HCT116 (cell line): Measurements from ENCODE around the gene PCDHGA9. TPM values are rescaled to one million over a fixed set of nuclear protein-coding genes. Genes with fewer than 3 reads are reported as not detected.

ENCODE experiments used
- ATAC-seq: fragments of 200-7000 bp; cut with Tn5 transposase; 2 replicates; pipeline ENCODE4 v1.9.1; 2020; ENCODE audit warnings: mild to moderate bottlenecking, moderate library complexity
- BruUV-seq: library from RNA; stranded (reverse); fragments of 400-500 nt; replicated peaks from 2 replicates; lab custom pipeline; 2021; lab: Mats Ljungman, UMichigan
- CTCF ChIA-PET: fragments of 300-600 bp; sonication (Branson Sonifier 250); formaldehyde crosslinking; loops from one replicate; lab custom pipeline; 2021; ENCODE audit warnings: antibody characterized with exemption; lab: Charles Lee
- POLR2A ChIA-PET: fragments of 300-600, 350-600 bp; sonication (Branson Sonifier 250); formaldehyde crosslinking; loops from one replicate; lab custom pipeline; 2021; ENCODE audit warnings: antibody characterized with exemption; lab: Charles Lee
- RAD21 ChIA-PET, 2 experiments: fragments of 300-600 bp; sonication (Branson Sonifier 250); formaldehyde crosslinking; loops; one replicate each; lab custom pipeline; 2023; ENCODE audit warnings: low total read pairs in 2 of 2; ENCODE audit not compliant: uncharacterized antibody in 2 of 2, unreplicated experiment in 2 of 2, low non-redundant PET in 1 of 2; lab: Charles Lee
- DNase-seq: peaks from one replicate; pipeline ENCODE4 v3.0.0-alpha.2; 2010; ENCODE audit warnings: low read depth, low spot score
- H2AFZ ChIP-seq: fragments of 200-600 bp; shearing (Covaris generic), sonication (generic); 2 replicates; pipeline ENCODE4 v1.6.1; 2017; ENCODE audit warnings: low read depth, mixed run types, mixed read lengths, antibody characterized with exemption, low read length; ENCODE audit not compliant: poor library complexity, severe bottlenecking
- H3K27ac ChIP-seq: 2 replicates; pipeline ENCODE4 v1.5.1; 2012; ENCODE audit warnings: low read depth, low read length
- H3K27me3 ChIP-seq: fragments of 200-600 bp; sonication (generic); 2 replicates; pipeline ENCODE4 v1.6.1; 2016; ENCODE audit warnings: mixed run types, low read length, mixed read lengths; ENCODE audit not compliant: insufficient read depth
- H3K36me3 ChIP-seq, 2 experiments: fragments of 200-500 bp in 1 of 2; fragments of 200-600 bp in 1 of 2; sonication (Bioruptor generic) in 1 of 2; sonication (generic) in 1 of 2; 2 replicates each; pipeline versions ENCODE4 v1.5.1 to v1.6.1; 2014 to 2016; ENCODE audit warnings: low read length in 2 of 2, inconsistent platforms in 1 of 2, mixed read lengths in 1 of 2, mixed run types in 1 of 2; ENCODE audit not compliant: insufficient read depth in 2 of 2, control insufficient read depth in 1 of 2
- H3K4me1 ChIP-seq, 2 experiments: fragments of 200-600 bp in 1 of 2; sonication (generic) in 1 of 2; 2 replicates each; pipeline versions ENCODE4 v1.5.1 to v1.6.1; 2012 to 2017; ENCODE audit warnings: low read length in 2 of 2, inconsistent platforms in 1 of 2, mild to moderate bottlenecking in 1 of 2, mixed read lengths in 1 of 2, mixed run types in 1 of 2, moderate library complexity in 1 of 2; ENCODE audit not compliant: insufficient read depth in 2 of 2, control insufficient read depth in 1 of 2
- H3K4me2 ChIP-seq: fragments of 200-600 bp; sonication (generic); 2 replicates; pipeline ENCODE4 v1.6.1; 2017; ENCODE audit warnings: mixed run types, low read length, mixed read lengths
- H3K4me3 ChIP-seq, 2 experiments: fragments of 200-600 bp in 1 of 2; sonication (generic) in 1 of 2; replicated peaks in 1 of 2; 2 replicates each; pipeline ENCODE4 v1.5.1; 2011 to 2016; ENCODE audit warnings: low read length in 2 of 2, control low read depth in 1 of 2, low read depth in 1 of 2, mild to moderate bottlenecking in 1 of 2, mixed read lengths in 1 of 2, mixed run types in 1 of 2
- H3K79me2 ChIP-seq: fragments of 200-600 bp; sonication (generic); 2 replicates; pipeline ENCODE4 v1.6.1; 2017; ENCODE audit warnings: mild to moderate bottlenecking, mixed run types, low read length, moderate library complexity, mixed read lengths; ENCODE audit not compliant: insufficient read depth
- H3K9ac ChIP-seq: fragments of 200-600 bp; sonication (generic); 2 replicates; pipeline ENCODE4 v1.6.1; 2016; ENCODE audit warnings: low read length, mixed read lengths
- H3K9me2 ChIP-seq: fragments of 200-600 bp; sonication (generic), shearing (Covaris generic); 2 replicates; pipeline ENCODE4 v1.6.1; 2017; ENCODE audit warnings: mixed run types, mild to moderate bottlenecking, moderate library complexity; ENCODE audit not compliant: insufficient read depth
- H3K9me3 ChIP-seq, 2 experiments: fragments of 200-500 bp in 1 of 2; fragments of 200-600 bp in 1 of 2; sonication (Bioruptor generic) in 1 of 2; sonication (generic) in 1 of 2; 2 replicates each; pipeline ENCODE4 v1.6.1; 2014 to 2017; ENCODE audit warnings: low read length in 2 of 2, mixed read lengths in 2 of 2, inconsistent platforms in 1 of 2, low read depth in 1 of 2, mild to moderate bottlenecking in 1 of 2, mixed run types in 1 of 2, moderate library complexity in 1 of 2; ENCODE audit not compliant: control insufficient read depth in 1 of 2, insufficient read depth in 1 of 2
- H4K20me1 ChIP-seq: fragments of 200-600 bp; sonication (generic), shearing (Covaris generic); 2 replicates; pipeline ENCODE4 v1.6.1; 2017; ENCODE audit warnings: mixed run types, mild to moderate bottlenecking, moderate library complexity; ENCODE audit not compliant: insufficient read depth
- CBX3 ChIP-seq: IDR thresholded peaks from 2 replicates; pipeline ENCODE4 v1.6.1; 2012; ENCODE audit warnings: low read depth
- ELF1 ChIP-seq: IDR thresholded peaks from 2 replicates; pipeline ENCODE4 v1.6.1; 2012; ENCODE audit warnings: low read depth, borderline replicate concordance
- EZH2 ChIP-seq: fragments of 200-600 bp; sonication (generic); IDR thresholded peaks from 2 replicates; pipeline ENCODE4 v1.6.1; 2017; ENCODE audit warnings: antibody characterized with exemption, mixed run types
- POLR2A ChIP-seq: IDR thresholded peaks from 2 replicates; pipeline ENCODE4 v1.7.0; 2011; ENCODE audit warnings: borderline replicate concordance; ENCODE audit not compliant: insufficient read depth, insufficient read length; ENCODE audit errors: extremely low read depth
- RAD21 ChIP-seq: IDR thresholded peaks from 2 replicates; pipeline ENCODE4 v1.6.1; 2012; ENCODE audit warnings: low read depth, mild to moderate bottlenecking
- SRF ChIP-seq: IDR thresholded peaks from 2 replicates; pipeline ENCODE4 v1.6.1; 2012; ENCODE audit warnings: low read depth
- TCF7L2 ChIP-seq: IDR thresholded peaks from 2 replicates; pipeline ENCODE4 v1.7.0; 2011; ENCODE audit warnings: borderline replicate concordance, inconsistent platforms; ENCODE audit not compliant: insufficient read depth, insufficient read length; ENCODE audit errors: extremely low read depth
- YY1 ChIP-seq: IDR thresholded peaks from 2 replicates; pipeline ENCODE4 v1.6.1; 2011; ENCODE audit warnings: low read length, low read depth, moderate library complexity, mild to moderate bottlenecking; ENCODE audit not compliant: insufficient replicate concordance; ENCODE audit errors: extremely low read depth
- ZFX ChIP-seq: fragments of 450-650 bp; IDR thresholded peaks from 2 replicates; pipeline ENCODE4 v1.6.1; 2017
- ZNF274 ChIP-seq: fragments of 200-500 bp; sonication (Bioruptor generic); IDR thresholded peaks from 2 replicates; pipeline ENCODE4 v1.6.1; 2014; ENCODE audit warnings: mild to moderate bottlenecking, low read depth, low read length, inconsistent platforms
- intact Hi-C: fragments of 100-400 bp; cut with micrococcal nuclease; formaldehyde crosslinking; loops from 2 replicates; pipeline ENCODE4 v1.10.0; 2022
- total RNA-seq: library from RNA; stranded (reverse); gene quantifications from one replicate; pipeline ENCODE4 v1.2.1, GENCODE V29; 2021; ENCODE audit not compliant: unreplicated experiment
- TF ChIP-seq, protein P1 (sequence below), 3 experiments: fragments of 200-600 bp in 1 of 3; sonication (generic) in 1 of 3; IDR thresholded peaks in 2 of 3; conservative IDR thresholded peaks in 1 of 3; 2 replicates each; pipeline ENCODE4 v1.5.1; 2012 to 2017; ENCODE audit warnings: low read depth in 2 of 3, low read length in 2 of 3, antibody characterized with exemption in 1 of 3, borderline replicate concordance in 1 of 3, control low read depth in 1 of 3, mild to moderate bottlenecking in 1 of 3, mixed read lengths in 1 of 3, mixed run types in 1 of 3, moderate library complexity in 1 of 3; ENCODE audit not compliant: insufficient read depth in 1 of 3
- TF ChIP-seq, protein P2 (sequence below): IDR thresholded peaks from 2 replicates; pipeline ENCODE4 v1.6.1; 2012; ENCODE audit warnings: low read depth

Gene PCDHGA9
- total RNA-seq, 1 experiment from 2014 or later = 0.34 TPM

DNA sequence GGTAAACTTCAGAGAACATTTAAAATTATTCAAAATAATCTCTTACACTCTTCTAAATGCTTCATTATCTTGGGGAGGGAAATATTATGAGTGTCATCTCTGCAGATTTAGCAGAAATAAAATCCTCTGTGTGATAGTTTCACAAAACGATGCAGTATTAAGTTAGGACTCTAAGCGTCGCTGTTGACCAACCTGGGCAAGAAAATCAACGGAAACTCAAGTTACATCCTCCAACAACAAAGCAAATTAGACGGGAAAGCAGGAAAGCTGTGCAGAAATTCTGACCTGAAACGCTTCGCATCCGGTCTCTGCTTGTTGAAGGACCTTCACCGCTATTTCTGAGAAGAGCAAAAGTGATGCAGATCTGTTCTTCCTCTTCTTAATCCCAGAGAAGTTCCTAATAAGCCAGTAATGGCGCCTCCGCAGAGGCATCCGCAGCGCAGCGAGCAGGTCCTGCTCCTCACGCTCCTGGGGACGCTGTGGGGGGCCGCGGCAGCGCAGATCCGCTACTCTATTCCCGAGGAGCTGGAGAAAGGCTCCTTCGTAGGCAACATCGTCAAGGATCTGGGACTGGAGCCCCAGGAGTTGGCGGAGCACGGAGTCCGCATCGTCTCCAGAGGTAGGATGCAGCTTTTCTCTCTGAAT, 28.8 kb upstream of the PCDHGA9 start, which contains the start of gene PCDHGA6:
PCDHGA6 (plus strand) TSS at position 219 of the 645 bp plus-strand sequence; CDS start at position 412, 193 bp downstream.
- Histone ChIP-seq H3K9me3 (peaks cover 0 to 12% of the 10 kb centered on the region in 2 experiments; a peak in 2 of 4 replicates), H3K27me3 (no peaks in the 10 kb centered on the region), H3K9me2 (no peaks in the 10 kb centered on the region), H3K4me3 (no peak within 1 kb of the TSS), H3K4me2 (no peak within 1 kb of the TSS), H3K36me3 (no peaks in the 10 kb centered on the region), H3K4me1 (no peaks in the 10 kb centered on the region), H2AFZ (no peak within 1 kb of the TSS), H3K79me2 (no peaks in the 10 kb centered on the region), H4K20me1 (no peaks in the 10 kb centered on the region), H3K9ac (no peak within 1 kb of the TSS), H3K27ac (no peak within 1 kb of the TSS)
- RAD21 ChIA-PET = no interaction called here
- DNase-seq (no peak), ATAC-seq (no peak)
- no TSS peak for BruUV-seq
- TF ChIP-seq ZFX = no peak
- TF ChIP-seq SRF = no peak
- TF ChIP-seq, protein P1, sequence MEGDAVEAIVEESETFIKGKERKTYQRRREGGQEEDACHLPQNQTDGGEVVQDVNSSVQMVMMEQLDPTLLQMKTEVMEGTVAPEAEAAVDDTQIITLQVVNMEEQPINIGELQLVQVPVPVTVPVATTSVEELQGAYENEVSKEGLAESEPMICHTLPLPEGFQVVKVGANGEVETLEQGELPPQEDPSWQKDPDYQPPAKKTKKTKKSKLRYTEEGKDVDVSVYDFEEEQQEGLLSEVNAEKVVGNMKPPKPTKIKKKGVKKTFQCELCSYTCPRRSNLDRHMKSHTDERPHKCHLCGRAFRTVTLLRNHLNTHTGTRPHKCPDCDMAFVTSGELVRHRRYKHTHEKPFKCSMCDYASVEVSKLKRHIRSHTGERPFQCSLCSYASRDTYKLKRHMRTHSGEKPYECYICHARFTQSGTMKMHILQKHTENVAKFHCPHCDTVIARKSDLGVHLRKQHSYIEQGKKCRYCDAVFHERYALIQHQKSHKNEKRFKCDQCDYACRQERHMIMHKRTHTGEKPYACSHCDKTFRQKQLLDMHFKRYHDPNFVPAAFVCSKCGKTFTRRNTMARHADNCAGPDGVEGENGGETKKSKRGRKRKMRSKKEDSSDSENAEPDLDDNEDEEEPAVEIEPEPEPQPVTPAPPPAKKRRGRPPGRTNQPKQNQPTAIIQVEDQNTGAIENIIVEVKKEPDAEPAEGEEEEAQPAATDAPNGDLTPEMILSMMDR (IDR thresholded peaks at IDR 0.05 in 2 of 3, conservative IDR thresholded peaks at IDR 0.05 in 1 of 3; ENCODE audit: borderline replicate concordance in 1 of 3, insufficient read depth in 1 of 3, low read depth in 2 of 3, low read length in 2 of 3) = peak; percentile 25 to 42 (median 36); a peak in 4 of 6 replicates
- TF ChIP-seq POLR2A = no peak
- TF ChIP-seq ELF1 = no peak
- TF ChIP-seq YY1 = no peak
- peak; percentile 51 for TF ChIP-seq RAD21
- TF ChIP-seq, protein P2, sequence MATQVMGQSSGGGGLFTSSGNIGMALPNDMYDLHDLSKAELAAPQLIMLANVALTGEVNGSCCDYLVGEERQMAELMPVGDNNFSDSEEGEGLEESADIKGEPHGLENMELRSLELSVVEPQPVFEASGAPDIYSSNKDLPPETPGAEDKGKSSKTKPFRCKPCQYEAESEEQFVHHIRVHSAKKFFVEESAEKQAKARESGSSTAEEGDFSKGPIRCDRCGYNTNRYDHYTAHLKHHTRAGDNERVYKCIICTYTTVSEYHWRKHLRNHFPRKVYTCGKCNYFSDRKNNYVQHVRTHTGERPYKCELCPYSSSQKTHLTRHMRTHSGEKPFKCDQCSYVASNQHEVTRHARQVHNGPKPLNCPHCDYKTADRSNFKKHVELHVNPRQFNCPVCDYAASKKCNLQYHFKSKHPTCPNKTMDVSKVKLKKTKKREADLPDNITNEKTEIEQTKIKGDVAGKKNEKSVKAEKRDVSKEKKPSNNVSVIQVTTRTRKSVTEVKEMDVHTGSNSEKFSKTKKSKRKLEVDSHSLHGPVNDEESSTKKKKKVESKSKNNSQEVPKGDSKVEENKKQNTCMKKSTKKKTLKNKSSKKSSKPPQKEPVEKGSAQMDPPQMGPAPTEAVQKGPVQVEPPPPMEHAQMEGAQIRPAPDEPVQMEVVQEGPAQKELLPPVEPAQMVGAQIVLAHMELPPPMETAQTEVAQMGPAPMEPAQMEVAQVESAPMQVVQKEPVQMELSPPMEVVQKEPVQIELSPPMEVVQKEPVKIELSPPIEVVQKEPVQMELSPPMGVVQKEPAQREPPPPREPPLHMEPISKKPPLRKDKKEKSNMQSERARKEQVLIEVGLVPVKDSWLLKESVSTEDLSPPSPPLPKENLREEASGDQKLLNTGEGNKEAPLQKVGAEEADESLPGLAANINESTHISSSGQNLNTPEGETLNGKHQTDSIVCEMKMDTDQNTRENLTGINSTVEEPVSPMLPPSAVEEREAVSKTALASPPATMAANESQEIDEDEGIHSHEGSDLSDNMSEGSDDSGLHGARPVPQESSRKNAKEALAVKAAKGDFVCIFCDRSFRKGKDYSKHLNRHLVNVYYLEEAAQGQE = no peak
- TF ChIP-seq ZNF274 = no peak
- no peak for TF ChIP-seq EZH2
- no peak for TF ChIP-seq TCF7L2
- TF ChIP-seq CBX3 = no peak
- POLR2A ChIA-PET = no interaction called here
- intact Hi-C loops = no loop called here
- CTCF ChIA-PET = no interaction called here
